BLaER1 treated with 17β-estradiol and CSF1 and Interleukin-3, amounts not matched to agents 10 nM and 100 nM (cell line): Measurements from ENCODE around the gene CERKL.
A peak's percentile ranks its signal among the peaks of the same experiment; 100 is the strongest.

Source experiments
- H3K27ac ChIP-seq, 11 experiments: shearing (Covaris generic); formaldehyde crosslinking; 2 replicates each; pipeline ENCODE4 v1.8.1; 2022
- H3K27me3 ChIP-seq, 11 experiments: shearing (Covaris generic); formaldehyde crosslinking; 2 replicates each; pipeline ENCODE4 v1.8.1; 2022
- H3K36me3 ChIP-seq, 11 experiments: shearing (Covaris generic); formaldehyde crosslinking; 2 replicates each; pipeline ENCODE4 v1.8.1; 2022
- H3K4me1 ChIP-seq, 10 experiments: shearing (Covaris generic); formaldehyde crosslinking; 2 replicates each; pipeline ENCODE4 v1.8.1; 2022
- H3K4me2 ChIP-seq, 11 experiments: shearing (Covaris generic); formaldehyde crosslinking; 2 replicates each; pipeline ENCODE4 v1.8.1; 2022
- H3K4me3 ChIP-seq, 10 experiments: shearing (Covaris generic); formaldehyde crosslinking; 2 replicates each; pipeline ENCODE4 v1.8.1; 2022
- H3K9ac ChIP-seq, 11 experiments: shearing (Covaris generic); formaldehyde crosslinking; 2 replicates each; pipeline ENCODE4 v1.8.1; 2022
- H3K9me3 ChIP-seq, 11 experiments: shearing (Covaris generic); formaldehyde crosslinking; replicated peaks in 1 of 11; 2 replicates each; pipeline ENCODE4 v1.8.1; 2022
- H4K20me1 ChIP-seq, 11 experiments: shearing (Covaris generic); formaldehyde crosslinking; 2 replicates each; pipeline ENCODE4 v1.8.1; 2022
- Cebpa-rat ChIP-seq, 11 experiments: shearing (Covaris generic); IDR thresholded peaks; 2 replicates each; pipeline ENCODE4 v1.8.1; 2022

The CERKL gene

GRCh38 chr2:181672255-181673008, 15.5 kb upstream of the CERKL start:
- no peak overlapping the region for H3K4me3 ChIP-seq
- no peaks in the 10 kb centered on the region for H3K27me3 ChIP-seq
- H3K9ac ChIP-seq: no peak overlapping the region
- H3K9me3 ChIP-seq: no peaks in the 10 kb centered on the region
- no peaks in the 10 kb centered on the region for H3K36me3 ChIP-seq
- peak overlapping the region in 7 of 11 experiments; percentile 7 to 61 (median 21); a peak in 12 of 22 replicates for H3K4me2 ChIP-seq
- no peak for TF ChIP-seq Cebpa-rat (IDR thresholded peaks at IDR 0.05)
- no peaks in the 10 kb centered on the region for H4K20me1 ChIP-seq
- peaks cover 0 to 24% (median 10%) of the 10 kb centered on the region in 10 experiments; a peak in 10 of 20 replicates for H3K4me1 ChIP-seq
- peak overlapping the region in 3 of 11 experiments; percentile 5 to 54 (median 8); a peak in 4 of 22 replicates for H3K27ac ChIP-seq

DNA sequence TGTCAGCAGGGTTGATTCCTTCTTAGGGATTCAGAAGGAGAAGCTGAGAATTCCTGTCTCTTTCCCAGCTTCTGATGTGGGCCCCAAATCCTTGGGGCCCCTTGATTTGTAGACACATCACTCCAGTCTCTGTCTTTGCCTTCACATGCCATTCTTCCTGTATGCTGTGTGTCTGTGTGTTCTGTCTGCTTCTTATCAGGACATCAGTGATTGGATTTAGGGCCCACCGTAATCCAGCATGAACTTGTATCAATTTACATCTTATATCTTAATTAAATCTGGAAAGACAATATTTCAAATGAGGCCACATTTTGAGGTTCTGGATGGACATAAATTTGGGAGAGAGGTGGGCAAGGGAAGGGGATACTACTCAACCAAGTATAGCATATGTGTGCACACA, 13.7 kb upstream of the CERKL start:
- no peak overlapping the region for H3K9ac ChIP-seq
- no peaks in the 10 kb centered on the region for H3K27me3 ChIP-seq
- no peaks in the 10 kb centered on the region for H4K20me1 ChIP-seq
- H3K9me3 ChIP-seq: peaks cover 9 to 16% (median 13%) of the 10 kb centered on the region in 11 experiments
- TF ChIP-seq Cebpa-rat (IDR thresholded peaks at IDR 0.05): no peak
- H3K4me1 ChIP-seq: peaks cover 0 to 24% (median 10%) of the 10 kb centered on the region in 10 experiments; a peak in 10 of 20 replicates
- no peak overlapping the region for H3K27ac ChIP-seq
- H3K4me3 ChIP-seq: no peak overlapping the region
- no peak overlapping the region for H3K4me2 ChIP-seq
- no peaks in the 10 kb centered on the region for H3K36me3 ChIP-seq

DNA sequence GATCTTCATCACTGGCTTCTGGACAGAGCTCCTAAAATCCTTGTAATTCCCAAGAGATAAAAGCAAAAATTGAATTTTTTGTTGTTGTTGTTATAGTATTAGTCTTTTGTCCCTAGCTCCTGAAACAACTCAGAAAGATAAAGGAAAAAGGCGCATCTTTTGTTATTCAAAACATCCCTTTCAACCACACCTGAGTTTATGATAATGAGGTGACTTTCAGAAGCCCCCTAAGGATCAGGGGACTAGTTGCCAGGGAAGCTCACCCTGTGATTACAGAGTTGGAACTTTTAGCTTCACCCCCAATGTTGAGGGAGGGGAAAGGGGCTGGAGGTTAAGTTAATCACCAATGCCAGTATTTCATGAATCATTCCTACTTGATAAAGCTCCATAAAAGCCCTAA, 10.3 kb upstream of the CERKL start:
- Histone ChIP-seq H3K4me3 (no peak overlapping the region), H3K4me2 (no peak overlapping the region)
- TF ChIP-seq Cebpa-rat (IDR thresholded peaks at IDR 0.05): no peak

GRCh38 chr2:181662287-181662686, 5.4 kb upstream of the CERKL start:
- TF ChIP-seq Cebpa-rat (IDR thresholded peaks at IDR 0.05): no peak
- no peaks in the 10 kb centered on the region for H3K4me1 ChIP-seq
- H3K9me3 ChIP-seq: peaks cover 18 to 25% (median 22%) of the 10 kb centered on the region in 11 experiments
- no peaks in the 10 kb centered on the region for H4K20me1 ChIP-seq
- no peak overlapping the region for H3K9ac ChIP-seq
- peaks cover 4 to 15% (median 11%) of the 10 kb centered on the region in 11 experiments; a peak in 21 of 22 replicates for H3K27me3 ChIP-seq
- no peak overlapping the region for H3K27ac ChIP-seq
- H3K4me2 ChIP-seq: no peak overlapping the region
- no peaks in the 10 kb centered on the region for H3K36me3 ChIP-seq
- H3K4me3 ChIP-seq: no peak overlapping the region

More for the DNA sequence above, 10.3 kb upstream of the CERKL start:
- peaks cover 18 to 25% (median 20%) of the 10 kb centered on the region in 11 experiments for H3K9me3 ChIP-seq
- H4K20me1 ChIP-seq: no peaks in the 10 kb centered on the region
- H3K4me1 ChIP-seq: peaks cover 0 to 7% (median under 1%) of the 10 kb centered on the region in 10 experiments; a peak in 8 of 20 replicates
- no peak overlapping the region for H3K9ac ChIP-seq
- H3K27ac ChIP-seq: no peak overlapping the region
- no peaks in the 10 kb centered on the region for H3K27me3 ChIP-seq
- H3K36me3 ChIP-seq: no peaks in the 10 kb centered on the region

DNA sequence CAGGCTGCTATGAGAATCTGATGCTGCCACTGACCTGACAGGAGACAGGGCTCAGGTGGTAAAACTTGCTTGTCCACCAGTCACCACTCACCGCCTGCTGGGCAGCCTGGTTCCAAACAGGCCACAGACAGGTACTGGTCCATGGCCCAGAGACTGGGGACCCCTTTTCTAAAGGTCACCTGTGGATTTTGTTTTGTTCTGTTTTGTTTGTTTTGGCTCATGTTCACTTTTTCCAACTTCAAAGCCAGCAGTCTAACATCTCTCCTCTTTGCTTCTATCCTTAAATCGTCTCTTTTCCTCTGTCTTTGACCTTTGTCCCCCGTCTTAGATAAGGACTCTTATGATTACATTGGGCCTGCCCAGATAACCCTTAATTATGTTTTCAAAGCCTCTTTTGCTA, 3.3 kb upstream of the CERKL start:
- Histone ChIP-seq H4K20me1 (no peaks in the 10 kb centered on the region), H3K27me3 (peaks cover 23 to 35% (median 32%) of the 10 kb centered on the region in 11 experiments), H3K36me3 (no peaks in the 10 kb centered on the region), H3K4me1 (peaks cover 0 to 5% (median 0%) of the 10 kb centered on the region in 10 experiments; a peak in 3 of 20 replicates), H3K27ac (no peak overlapping the region), H3K4me3 (no peak overlapping the region), H3K9me3 (peaks cover 9 to 22% (median 16%) of the 10 kb centered on the region in 11 experiments), H3K9ac (no peak overlapping the region), H3K4me2 (no peak overlapping the region)
- no peak for TF ChIP-seq Cebpa-rat (IDR thresholded peaks at IDR 0.05)

GRCh38 chr2:181658444-181658843, 1.5 kb upstream of the CERKL start:
- no peaks in the 10 kb centered on the region for H3K36me3 ChIP-seq
- H3K4me2 ChIP-seq: no peak overlapping the region
- H3K9ac ChIP-seq: no peak overlapping the region
- no peaks in the 10 kb centered on the region for H4K20me1 ChIP-seq
- H3K27ac ChIP-seq: no peak overlapping the region
- H3K27me3 ChIP-seq: peaks cover 23 to 42% (median 33%) of the 10 kb centered on the region in 11 experiments
- no peak for TF ChIP-seq Cebpa-rat (IDR thresholded peaks at IDR 0.05)
- H3K4me3 ChIP-seq: no peak overlapping the region
- peaks cover 0 to 5% (median 0%) of the 10 kb centered on the region in 10 experiments; a peak in 3 of 20 replicates for H3K4me1 ChIP-seq
- peaks cover 5 to 19% (median 13%) of the 10 kb centered on the region in 11 experiments; a peak in 18 of 22 replicates for H3K9me3 ChIP-seq

- Histone ChIP-seq H3K4me2 (peak overlapping the region in 5 of 11 experiments; percentile 56 to 79 (median 74); a peak in 5 of 22 replicates), H3K27me3 (peaks cover 23 to 42% (median 33%) of the 10 kb centered on the region in 11 experiments)
Measured at GRCh38 chr2:181657379-181657778, 474 bp upstream of the CERKL start.

GRCh38 chr2:181655519-181655918, 1.4 kb downstream of the CERKL start:
- Histone ChIP-seq H3K27me3 (peaks cover 23 to 42% (median 33%) of the 10 kb centered on the region in 11 experiments), H4K20me1 (no peaks in the 10 kb centered on the region), H3K9me3 (peaks cover 5 to 19% (median 13%) of the 10 kb centered on the region in 11 experiments; a peak in 18 of 22 replicates), H3K4me2 (no peak overlapping the region), H3K9ac (no peak overlapping the region), H3K4me1 (peaks cover 0 to 5% (median 0%) of the 10 kb centered on the region in 10 experiments; a peak in 3 of 20 replicates), H3K27ac (no peak overlapping the region), H3K36me3 (no peaks in the 10 kb centered on the region), H3K4me3 (no peak overlapping the region)
- TF ChIP-seq Cebpa-rat (IDR thresholded peaks at IDR 0.05): no peak

More at GRCh38 chr2:181657379-181657778, 474 bp upstream of the CERKL start:
- no peak for TF ChIP-seq Cebpa-rat (IDR thresholded peaks at IDR 0.05)
- Histone ChIP-seq H3K9me3 (peaks cover 5 to 19% (median 13%) of the 10 kb centered on the region in 11 experiments; a peak in 18 of 22 replicates), H3K36me3 (no peaks in the 10 kb centered on the region), H3K4me1 (peaks cover 0 to 5% (median 0%) of the 10 kb centered on the region in 10 experiments; a peak in 3 of 20 replicates), H3K27ac (no peak overlapping the region), H3K4me3 (peak overlapping the region in 2 of 10 experiments; percentile 49 to 53; a peak in 7 of 20 replicates), H4K20me1 (no peaks in the 10 kb centered on the region), H3K9ac (no peak overlapping the region)

DNA sequence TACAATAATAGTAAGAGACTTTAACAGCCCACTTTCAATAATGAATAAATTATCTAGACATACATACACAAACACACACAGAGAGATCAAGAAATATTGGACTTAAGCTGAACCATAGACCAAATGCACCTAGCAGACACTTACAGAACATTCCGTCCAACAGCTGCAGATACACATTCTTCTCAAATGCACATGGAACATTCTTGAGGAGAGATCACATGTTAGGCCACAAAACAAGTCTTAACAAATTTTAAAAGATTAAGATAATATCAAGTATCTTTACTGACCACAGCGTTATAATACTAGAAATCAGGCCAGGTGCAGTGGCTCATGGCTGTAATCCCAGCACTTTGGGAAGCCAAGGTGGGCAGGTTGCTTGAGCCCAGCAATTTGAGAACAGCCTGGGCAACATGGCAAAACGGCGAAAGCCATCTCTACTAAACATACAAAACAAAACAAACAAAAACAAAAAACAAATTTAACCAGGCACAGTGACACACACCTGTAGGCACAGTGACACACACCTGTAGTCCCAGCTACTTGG, 7.4 kb downstream of the CERKL start:
- no peak for TF ChIP-seq Cebpa-rat (IDR thresholded peaks at IDR 0.05)
- H3K9me3 ChIP-seq: no peaks in the 10 kb centered on the region; a peak in 1 of 22 replicates
- H3K9ac ChIP-seq: no peak overlapping the region
- H3K4me2 ChIP-seq: no peak overlapping the region
- H3K27ac ChIP-seq: no peak overlapping the region
- H3K36me3 ChIP-seq: no peaks in the 10 kb centered on the region
- H4K20me1 ChIP-seq: no peaks in the 10 kb centered on the region
- H3K4me1 ChIP-seq: no peaks in the 10 kb centered on the region
- no peak overlapping the region for H3K4me3 ChIP-seq
- H3K27me3 ChIP-seq: 0 out of 22 replicates have a peak, but pooled peaks cover 0 to 2% (median 0%) of the 10 kb centered on the region in 11 experiments
